CD14-positive monocyte (primary cell): ENCODE results near the gene HABP4. TPM values are rescaled to one million over a fixed set of nuclear protein-coding genes. Genes with fewer than 3 reads are reported as not detected.

ENCODE experiments used
- DNase-seq, 3 donors: peaks; one replicate each; pipeline ENCODE4 v3.0.0-alpha.2; 2011 to 2022
- H2AFZ ChIP-seq: 2 replicates; pipeline ENCODE4 v1.6.0; 2012; ENCODE audit warnings: mild to moderate bottlenecking, low read depth, low read length, inconsistent platforms; ENCODE audit not compliant: insufficient read depth, poor library complexity, severe bottlenecking
- H3K27ac ChIP-seq, 2 donors: 1 replicate in 1 of 2; 2 replicates in 1 of 2; pipeline ENCODE4 v1.5.1; 2012 to 2013; ENCODE audit warnings: low read length in 2 of 2, control low read depth in 1 of 2, inconsistent platforms in 1 of 2, low read depth in 1 of 2, mild to moderate bottlenecking in 1 of 2
- H3K27me3 ChIP-seq, 2 donors: one replicate each; pipeline versions ENCODE4 v1.6.0 to v1.6.1; 2011 to 2013; ENCODE audit warnings: low read length in 2 of 2; ENCODE audit not compliant: control insufficient read depth in 2 of 2, insufficient read depth in 2 of 2
- H3K36me3 ChIP-seq, 2 donors: replicated peaks in 1 of 2; 1 replicate in 1 of 2; 2 replicates in 1 of 2; pipeline versions ENCODE4 v1.5.1 to v1.6.1; 2012 to 2013; ENCODE audit warnings: low read length in 2 of 2, control low read depth in 1 of 2, inconsistent platforms in 1 of 2, mild to moderate bottlenecking in 1 of 2; ENCODE audit not compliant: insufficient read depth in 2 of 2, control insufficient read depth in 1 of 2
- H3K4me1 ChIP-seq, 2 donors: 1 replicate in 1 of 2; 2 replicates in 1 of 2; pipeline versions ENCODE4 v1.5.1 to v1.6.1; 2012 to 2013; ENCODE audit warnings: low read length in 2 of 2, control low read depth in 1 of 2, inconsistent platforms in 1 of 2, mild to moderate bottlenecking in 1 of 2, moderate library complexity in 1 of 2; ENCODE audit not compliant: insufficient read depth in 2 of 2, control insufficient read depth in 1 of 2
- H3K4me2 ChIP-seq: replicated peaks from 2 replicates; pipeline ENCODE3; 2012; ENCODE audit warnings: low read length, moderate library complexity, mild to moderate bottlenecking; ENCODE audit not compliant: poor library complexity, severe bottlenecking; ENCODE audit errors: extremely low read depth
- H3K4me3 ChIP-seq, 3 experiments: fragments of 200-600 bp in 1 of 3; sonication (generic) in 1 of 3; replicated peaks in 1 of 3; 1 replicate in 2 of 3; 2 replicates in 1 of 3; pipeline ENCODE4 v1.5.1; 2011 to 2013; ENCODE audit warnings: low read length in 3 of 3, mild to moderate bottlenecking in 3 of 3, control low read depth in 2 of 3, low read depth in 2 of 3, inconsistent platforms in 1 of 3, moderate library complexity in 1 of 3
- H3K79me2 ChIP-seq: 2 replicates; pipeline ENCODE4 v1.6.0; 2012; ENCODE audit warnings: mild to moderate bottlenecking, control low read depth, inconsistent platforms, low read length, moderate library complexity; ENCODE audit not compliant: insufficient read depth
- H3K9ac ChIP-seq: 2 replicates; pipeline ENCODE4 v1.6.0; 2017; ENCODE audit warnings: low read length, mild to moderate bottlenecking; ENCODE audit not compliant: insufficient read depth, poor library complexity, severe bottlenecking
- H3K9me3 ChIP-seq, 2 donors: replicated peaks in 1 of 2; 1 replicate in 1 of 2; 2 replicates in 1 of 2; pipeline versions ENCODE4 v1.5.1 to v1.6.1; 2012 to 2013; ENCODE audit warnings: low read length in 2 of 2, control low read depth in 1 of 2; ENCODE audit not compliant: control insufficient read depth in 1 of 2, insufficient read depth in 1 of 2
- H4K20me1 ChIP-seq: 2 replicates; pipeline ENCODE4 v1.6.0; 2012; ENCODE audit warnings: mild to moderate bottlenecking, low read length, control low read depth, moderate library complexity; ENCODE audit not compliant: insufficient read depth
- H3K27ac Mint-ChIP-seq, 7 donors: one replicate each; pipeline ENCODE4 v1.8.0; 2020; ENCODE audit warnings: mild to moderate bottlenecking in 7 of 7, mixed read lengths in 7 of 7, moderate library complexity in 6 of 7, inconsistent platforms in 2 of 7
- H3K27me3 Mint-ChIP-seq, 3 donors: one replicate each; pipeline ENCODE4 v1.8.0; 2021 to 2022; ENCODE audit warnings: low read depth in 3 of 3, mild to moderate bottlenecking in 3 of 3, mixed read lengths in 3 of 3, moderate library complexity in 3 of 3, inconsistent platforms in 1 of 3
- H3K36me3 Mint-ChIP-seq, 2 donors: one replicate each; pipeline ENCODE4 v1.8.0; 2020; ENCODE audit warnings: mixed read lengths in 2 of 2, inconsistent platforms in 1 of 2, mild to moderate bottlenecking in 1 of 2
- H3K4me1 Mint-ChIP-seq: one replicate; pipeline ENCODE4 v1.8.0; 2020; ENCODE audit warnings: mild to moderate bottlenecking, mixed read lengths
- H3K4me3 Mint-ChIP-seq, 2 donors: one replicate each; pipeline ENCODE4 v1.8.0; 2020; ENCODE audit warnings: mild to moderate bottlenecking in 2 of 2, mixed read lengths in 2 of 2, moderate library complexity in 1 of 2
- H3K9me3 Mint-ChIP-seq, 7 donors: one replicate each; pipeline ENCODE4 v1.8.0; 2020 to 2022; ENCODE audit warnings: mixed read lengths in 7 of 7, mild to moderate bottlenecking in 6 of 7, moderate library complexity in 6 of 7, inconsistent platforms in 2 of 7
- WGBS: methylation state at CpG from one replicate; pipeline ENCODE4 v1.1.5; 2013; ENCODE audit warnings: missing lambda C conversion rate; ENCODE audit not compliant: insufficient coverage; 5-methylcytosine and 5-hydroxymethylcytosine counted together
- intact Hi-C, 2 donors: fragments of 100-400 bp; cut with micrococcal nuclease; formaldehyde crosslinking; loops; one replicate each; pipeline versions ENCODE4 v1.15.0 to v1.15.1; 2023
- polyA plus RNA-seq, 3 donors: library from polyadenylated mRNA; depleted of rRNA in 1 of 3; unstranded in 2 of 3; stranded (reverse) in 1 of 3; fragments of 300-500 nt in 2 of 3; fragments of >200 nt in 1 of 3; fragmentation: Illumina TruSeq in 2 of 3; gene quantifications; 1 replicate in 2 of 3; 2 replicates in 1 of 3; pipeline ENCODE4 v1.2.3, GENCODE V29; 2012 to 2021
- TF ChIP-seq, protein P1 (sequence below): fragments of 200-600 bp; IDR thresholded peaks from one replicate; pipeline ENCODE4 v1.8.0; 2022; ENCODE audit warnings: antibody characterized with exemption, mild to moderate bottlenecking

HABP4 gene
- polyA plus RNA-seq, 3 donors, result 0.54 to 0.97 (median 0.68) TPM

DNA sequence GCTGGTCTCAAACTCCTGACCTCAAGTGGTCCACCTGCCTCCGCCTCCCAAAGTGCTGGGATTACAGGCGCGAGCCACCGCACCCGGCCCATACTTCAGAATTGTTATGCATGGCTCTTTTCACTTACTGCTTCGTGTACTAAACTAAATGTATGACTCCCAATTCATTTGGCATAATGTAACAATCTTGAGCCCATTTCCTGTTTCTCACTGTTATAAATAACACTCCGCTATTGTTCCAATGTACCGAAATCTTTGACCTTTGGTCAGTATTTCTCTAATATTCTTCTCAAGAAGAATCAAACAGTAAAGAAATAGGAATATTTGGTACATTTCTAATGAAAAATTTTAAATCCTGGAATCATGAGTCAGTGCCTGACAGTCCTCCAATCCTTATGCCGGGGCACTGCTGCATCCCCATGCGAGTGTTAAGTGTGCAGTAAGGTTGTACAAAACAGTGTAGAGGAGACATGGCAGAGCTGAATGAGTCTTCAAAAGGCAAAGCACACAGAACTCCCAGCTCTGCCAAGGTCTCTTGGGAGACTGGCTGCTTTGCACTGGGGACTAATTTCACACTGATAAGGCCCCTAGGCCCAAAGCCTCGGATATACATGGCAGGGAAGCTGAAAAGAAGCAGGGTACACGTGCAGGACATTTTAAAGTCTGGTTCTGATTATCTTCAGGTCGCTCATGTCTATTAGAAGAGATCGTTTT lies 58.4 kb downstream of the HABP4 start:
- Histone ChIP-seq H3K36me3 (no peaks in the 10 kb centered on the region), H4K20me1 (no peaks in the 10 kb centered on the region), H3K9me3 (no peaks in the 10 kb centered on the region), H2AFZ (no peak overlapping the region), H3K27me3 (no peaks in the 10 kb centered on the region), H3K4me3 (no peak overlapping the region), H3K4me2 (no peak overlapping the region), H3K79me2 (no peaks in the 10 kb centered on the region), H3K9ac (no peak overlapping the region), H3K27ac (no peak overlapping the region), H3K4me1 (no peaks in the 10 kb centered on the region)
- Mint-ChIP-seq H3K4me1 (peaks cover 2% of the 10 kb centered on the region), H3K9me3 (peaks cover 0 to 2% (median 0%) of the 10 kb centered on the region in 7 donors), H3K4me3 (no peak overlapping the region), H3K27ac (no peak overlapping the region), H3K36me3 (no peaks in the 10 kb centered on the region), H3K27me3 (peaks cover 1 to 3% (median 2%) of the 10 kb centered on the region in 3 donors)
- WGBS, result 94% methylated on average over 10 of the region's 14 CpGs
- intact Hi-C loops, result no loop called here
- TF ChIP-seq, protein P1, sequence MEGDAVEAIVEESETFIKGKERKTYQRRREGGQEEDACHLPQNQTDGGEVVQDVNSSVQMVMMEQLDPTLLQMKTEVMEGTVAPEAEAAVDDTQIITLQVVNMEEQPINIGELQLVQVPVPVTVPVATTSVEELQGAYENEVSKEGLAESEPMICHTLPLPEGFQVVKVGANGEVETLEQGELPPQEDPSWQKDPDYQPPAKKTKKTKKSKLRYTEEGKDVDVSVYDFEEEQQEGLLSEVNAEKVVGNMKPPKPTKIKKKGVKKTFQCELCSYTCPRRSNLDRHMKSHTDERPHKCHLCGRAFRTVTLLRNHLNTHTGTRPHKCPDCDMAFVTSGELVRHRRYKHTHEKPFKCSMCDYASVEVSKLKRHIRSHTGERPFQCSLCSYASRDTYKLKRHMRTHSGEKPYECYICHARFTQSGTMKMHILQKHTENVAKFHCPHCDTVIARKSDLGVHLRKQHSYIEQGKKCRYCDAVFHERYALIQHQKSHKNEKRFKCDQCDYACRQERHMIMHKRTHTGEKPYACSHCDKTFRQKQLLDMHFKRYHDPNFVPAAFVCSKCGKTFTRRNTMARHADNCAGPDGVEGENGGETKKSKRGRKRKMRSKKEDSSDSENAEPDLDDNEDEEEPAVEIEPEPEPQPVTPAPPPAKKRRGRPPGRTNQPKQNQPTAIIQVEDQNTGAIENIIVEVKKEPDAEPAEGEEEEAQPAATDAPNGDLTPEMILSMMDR, result no peak
- DNase-seq, result no peak

DNA sequence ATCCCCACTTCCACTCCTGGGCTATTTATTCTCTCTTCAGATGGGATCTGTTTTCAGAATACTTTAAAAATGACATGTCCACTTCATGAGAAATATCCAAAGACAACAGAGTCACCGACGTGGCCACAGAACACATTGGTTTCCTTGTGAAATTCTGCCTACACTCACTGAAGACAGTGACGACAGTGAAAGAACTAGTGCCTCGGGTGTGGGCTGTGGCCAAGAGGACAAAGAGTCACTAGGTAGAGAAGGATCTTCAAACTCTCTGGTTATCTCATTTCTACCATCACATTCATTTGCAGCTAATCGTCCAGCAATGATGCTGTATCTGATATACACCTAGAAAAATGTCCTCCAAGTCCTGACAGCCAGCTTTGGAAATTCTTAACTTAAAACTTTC lies 59.1 kb downstream of the HABP4 start:
- Histone ChIP-seq H3K27me3 (no peaks in the 10 kb centered on the region), H3K4me3 (no peak overlapping the region), H3K4me2 (no peak overlapping the region), H2AFZ (no peak overlapping the region), H3K79me2 (no peaks in the 10 kb centered on the region), H3K27ac (no peak overlapping the region), H3K36me3 (no peaks in the 10 kb centered on the region), H3K9me3 (no peaks in the 10 kb centered on the region), H3K9ac (no peak overlapping the region), H3K4me1 (no peaks in the 10 kb centered on the region), H4K20me1 (no peaks in the 10 kb centered on the region)
- Mint-ChIP-seq H3K36me3 (no peaks in the 10 kb centered on the region), H3K4me1 (peaks cover 2% of the 10 kb centered on the region), H3K9me3 (peaks cover 0 to 2% (median 0%) of the 10 kb centered on the region in 7 donors), H3K27me3 (peaks cover 1 to 3% (median 2%) of the 10 kb centered on the region in 3 donors), H3K27ac (no peak overlapping the region), H3K4me3 (no peak overlapping the region)
- 86% methylated on average over 1 of the region's 5 CpGs for WGBS
- intact Hi-C loops, result no loop called here
- TF ChIP-seq, protein P1, result no peak
- DNase-seq, result no peak
